SIG-M5 (cell line): ENCODE data around the gene TTC39C.
"Not testable (repeated sequence)": the region's sequence is repeated elsewhere in the genome, so short reads cannot be mapped to it uniquely, and the experiment has no call there.

Source experiments
- DNase-seq: peaks from one replicate; lab custom pipeline; 2025; lab: John Stamatoyannopoulos, UW

Gene TTC39C

DNA sequence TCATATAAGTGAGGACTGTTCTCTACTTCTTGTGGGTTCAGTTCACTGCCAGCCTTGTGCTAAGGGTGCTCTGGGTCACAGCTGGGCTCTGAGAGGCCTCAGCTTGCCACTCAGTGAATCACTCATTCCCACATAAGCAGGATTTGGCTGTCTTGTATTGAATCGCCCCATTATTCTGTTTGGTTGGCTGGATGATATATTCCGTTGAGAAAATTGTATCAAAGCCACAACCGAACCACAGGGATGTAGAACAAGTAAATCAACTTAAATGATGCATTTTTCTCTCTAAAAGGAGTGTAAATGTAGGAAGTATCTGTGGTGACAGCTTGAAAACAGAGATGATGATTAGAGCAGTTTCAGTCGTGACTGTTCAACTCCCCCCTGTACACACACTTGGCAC, 39.6 kb downstream of the TTC39C start:
- DNase-seq, result no peak

DNA sequence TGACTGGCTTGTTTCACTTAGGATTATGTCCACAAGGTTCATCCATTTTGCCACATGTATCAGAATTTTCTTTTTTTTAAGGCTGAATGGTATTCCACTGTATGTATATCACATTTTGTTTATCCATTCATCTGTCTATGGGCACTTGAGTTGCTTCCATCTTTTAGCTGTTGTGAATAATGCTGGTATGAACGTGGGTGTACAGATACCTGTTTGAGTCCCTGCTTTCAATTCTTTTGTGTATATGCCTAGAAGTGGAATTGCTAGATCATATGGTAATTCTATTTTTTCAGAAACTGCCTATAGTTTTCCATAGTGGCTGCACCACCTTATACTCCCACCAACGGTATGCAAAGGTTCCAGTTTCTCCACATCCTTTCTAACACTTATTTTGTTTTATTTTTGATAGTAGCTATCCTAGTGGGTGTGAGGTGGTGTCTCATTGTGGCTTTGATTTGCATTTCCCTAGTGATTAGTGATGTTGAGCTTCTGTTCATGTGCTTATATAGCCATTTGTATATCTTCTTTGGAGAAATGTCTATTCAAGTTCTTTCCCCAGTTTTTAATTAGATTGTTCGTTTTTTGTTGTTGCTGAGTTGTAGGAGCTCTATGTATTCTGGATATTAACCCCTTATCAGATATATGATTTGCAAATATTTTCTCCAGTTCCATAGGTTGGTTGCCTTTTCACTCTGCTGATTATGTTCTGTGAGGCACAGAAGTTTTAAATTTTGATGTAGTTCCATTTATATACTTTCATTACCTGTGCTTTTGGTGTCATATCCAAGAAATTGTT, 40.7 kb downstream of the TTC39C start:
- DNase-seq, result no peak

DNA sequence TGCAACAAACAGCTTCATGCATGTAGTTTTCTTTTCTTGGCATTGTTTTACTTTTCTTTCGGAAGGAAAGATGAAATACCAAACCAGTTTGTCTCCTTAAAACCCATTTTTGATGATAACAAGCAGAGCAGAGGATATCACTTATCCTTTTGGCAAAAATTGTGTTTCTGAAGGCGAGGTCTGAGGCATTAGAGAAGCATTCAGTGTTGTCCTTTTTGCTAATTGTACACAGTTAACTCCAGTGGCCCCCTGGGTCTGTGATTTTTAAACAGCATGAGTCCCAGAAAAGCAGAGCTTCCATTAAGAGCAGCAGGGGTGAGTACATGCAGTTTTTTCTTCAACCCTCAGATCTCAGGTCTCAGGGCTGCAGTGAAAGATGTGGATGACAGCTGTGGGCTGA, 41.3 kb downstream of the TTC39C start:
- no peak for DNase-seq

DNA sequence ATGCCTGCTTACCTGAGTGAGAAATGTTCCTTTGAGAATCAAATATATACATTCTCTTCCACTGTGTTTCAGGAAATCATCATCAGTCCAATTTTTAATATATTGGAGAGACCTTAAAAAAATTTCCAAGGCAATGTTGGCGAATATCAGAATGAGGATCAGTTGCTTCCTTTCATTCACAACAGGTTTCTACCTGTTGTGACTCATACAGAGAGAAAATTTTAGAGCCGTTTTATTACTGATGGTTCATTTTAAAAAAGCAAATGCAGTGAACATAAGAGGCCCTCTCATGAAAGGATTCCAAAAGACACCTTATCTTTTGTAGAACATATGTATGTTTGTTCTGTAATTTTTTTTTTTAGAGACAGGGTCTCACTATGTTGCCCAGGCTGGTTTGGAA, 42.0 kb downstream of the TTC39C start:
- DNase-seq, result no peak

DNA sequence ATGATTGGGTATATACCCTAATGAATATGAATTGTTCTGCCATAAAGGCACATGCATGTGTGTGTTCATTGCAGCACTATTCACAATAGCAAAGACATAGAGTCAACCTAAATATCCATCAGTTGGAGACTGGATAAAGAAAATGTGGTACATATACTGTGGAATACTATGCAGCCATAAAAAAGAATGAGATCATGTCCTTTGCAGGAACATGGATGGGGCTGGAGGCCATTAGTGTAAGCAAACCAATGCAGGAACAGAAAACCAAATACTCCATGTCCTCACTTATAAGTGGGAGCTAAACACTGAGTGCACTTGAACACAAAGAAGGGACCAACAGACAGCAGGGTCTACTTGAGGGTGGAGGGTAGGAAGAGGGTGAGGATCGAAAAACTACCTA, 43.2 kb downstream of the TTC39C start:
- DNase-seq, result no peak

DNA sequence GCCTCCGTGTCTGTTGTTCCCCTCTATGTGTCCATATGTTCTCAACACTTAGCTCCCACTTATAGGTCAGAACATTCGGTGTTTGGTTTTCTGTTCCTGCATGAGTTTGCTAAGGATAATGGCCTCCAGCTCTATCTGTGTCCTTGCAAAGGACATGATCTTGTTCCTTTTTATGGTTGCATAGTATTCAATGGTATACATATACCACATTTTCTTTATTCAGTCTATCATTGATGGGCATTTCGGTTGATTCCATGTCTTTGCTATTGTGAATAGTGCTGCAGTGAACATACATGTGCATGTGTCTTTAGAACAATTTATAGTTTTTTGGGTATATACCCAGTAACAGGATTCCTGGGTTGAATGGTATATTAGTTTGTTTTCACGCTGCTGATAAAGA, 44.8 kb downstream of the TTC39C start:
- DNase-seq, result not testable (repeated sequence)

DNA sequence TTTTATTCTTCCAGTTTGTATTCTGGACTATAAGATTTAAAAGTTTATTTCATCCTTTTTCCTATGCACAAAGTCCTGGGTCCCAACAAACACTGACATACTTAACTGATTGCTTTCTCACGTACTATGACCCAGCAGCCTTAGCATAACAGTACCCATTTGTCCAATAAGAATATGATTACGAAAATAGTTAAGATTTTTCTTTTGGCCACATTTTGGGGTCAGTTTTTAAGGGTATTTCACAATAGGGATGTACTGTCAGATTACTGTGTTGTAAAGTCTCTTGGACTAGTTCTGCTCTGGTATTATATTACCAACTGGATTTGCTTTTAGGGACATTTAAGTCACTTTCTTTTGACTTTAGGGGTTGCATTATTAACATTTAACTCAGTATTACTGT, 46.1 kb downstream of the TTC39C start:
- no peak for DNase-seq

DNA sequence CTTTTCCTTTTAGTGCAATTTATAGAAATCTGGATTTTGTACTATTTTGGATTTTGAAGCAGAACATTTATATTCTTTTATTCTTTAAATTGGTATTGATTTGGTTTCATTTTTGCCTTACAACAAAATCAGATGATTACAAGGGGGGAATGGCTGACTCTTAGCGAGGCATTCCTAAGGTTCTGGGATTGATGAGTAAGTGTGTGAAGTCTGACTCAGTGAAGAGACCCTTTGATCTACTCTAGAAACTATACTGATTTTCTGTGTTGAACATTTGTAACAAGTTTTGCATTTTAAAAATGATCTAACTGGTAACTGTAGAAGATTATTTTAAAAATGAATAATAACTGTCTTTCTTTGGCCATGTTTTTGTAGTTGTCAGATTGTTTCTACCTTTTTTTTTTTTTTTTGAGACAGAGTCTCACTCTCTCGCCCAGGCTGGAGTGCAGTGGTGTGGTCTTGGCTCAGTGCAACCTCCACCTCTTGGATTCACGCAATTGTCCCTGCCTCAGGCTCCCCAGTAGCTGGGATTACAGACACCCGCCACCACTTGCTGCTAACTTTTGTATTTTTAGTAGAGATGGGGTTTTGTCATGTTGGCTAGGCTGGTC, 48.7 kb downstream of the TTC39C start:
- no peak for DNase-seq

DNA sequence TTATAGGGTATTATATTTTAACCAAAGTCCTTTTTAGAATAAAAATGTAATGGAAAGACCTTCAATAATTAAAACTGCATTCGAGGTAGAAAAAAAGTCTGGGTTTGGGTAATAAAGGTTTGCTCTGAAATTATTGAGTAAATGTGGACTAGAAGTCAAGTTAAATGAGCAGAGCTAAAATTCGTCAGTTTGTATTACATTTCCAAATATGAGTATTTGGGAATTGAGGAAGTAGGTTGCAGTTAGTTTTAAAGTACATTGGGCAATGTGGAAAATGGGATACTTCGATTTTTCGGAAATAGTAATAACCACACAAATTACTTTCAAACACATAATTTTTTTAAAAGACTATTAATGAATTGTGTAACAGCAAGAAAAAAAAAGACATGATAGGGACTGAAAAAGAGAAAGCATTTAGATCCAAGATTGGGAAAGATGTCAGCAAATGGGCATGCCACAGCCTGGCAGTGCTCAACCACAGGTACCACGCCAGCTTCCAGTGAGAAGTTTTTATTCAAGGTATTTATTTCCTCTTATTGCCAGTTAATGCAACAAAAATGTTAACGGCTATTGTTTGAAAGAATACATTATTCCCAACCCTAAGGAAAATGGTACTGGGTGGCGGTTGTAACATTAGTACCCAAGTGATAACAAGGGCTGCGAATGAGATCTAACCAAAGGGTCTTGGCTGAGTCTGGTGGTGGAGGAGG, 50.0 kb downstream of the TTC39C start:
- DNase-seq, result no peak

DNA sequence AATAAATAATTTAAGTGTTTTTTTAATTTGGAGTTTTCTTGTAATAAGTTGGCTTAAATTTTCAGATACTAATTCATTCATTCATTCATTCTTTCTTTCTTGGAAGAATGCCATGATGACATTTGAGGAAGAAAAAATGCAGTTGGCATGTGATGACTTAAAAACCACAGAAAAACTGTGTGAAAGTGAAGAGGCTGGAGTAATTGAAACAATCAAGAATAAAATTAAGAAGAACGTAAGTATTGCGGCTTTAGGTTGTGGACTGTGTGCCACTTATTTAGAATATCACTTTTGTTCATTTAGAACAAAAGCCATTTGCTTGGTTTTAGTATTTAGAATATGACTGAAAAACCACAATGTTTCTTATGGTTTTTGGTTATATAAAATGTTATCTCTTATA, 51.4 kb downstream of the TTC39C start:
- no peak for DNase-seq

DNA sequence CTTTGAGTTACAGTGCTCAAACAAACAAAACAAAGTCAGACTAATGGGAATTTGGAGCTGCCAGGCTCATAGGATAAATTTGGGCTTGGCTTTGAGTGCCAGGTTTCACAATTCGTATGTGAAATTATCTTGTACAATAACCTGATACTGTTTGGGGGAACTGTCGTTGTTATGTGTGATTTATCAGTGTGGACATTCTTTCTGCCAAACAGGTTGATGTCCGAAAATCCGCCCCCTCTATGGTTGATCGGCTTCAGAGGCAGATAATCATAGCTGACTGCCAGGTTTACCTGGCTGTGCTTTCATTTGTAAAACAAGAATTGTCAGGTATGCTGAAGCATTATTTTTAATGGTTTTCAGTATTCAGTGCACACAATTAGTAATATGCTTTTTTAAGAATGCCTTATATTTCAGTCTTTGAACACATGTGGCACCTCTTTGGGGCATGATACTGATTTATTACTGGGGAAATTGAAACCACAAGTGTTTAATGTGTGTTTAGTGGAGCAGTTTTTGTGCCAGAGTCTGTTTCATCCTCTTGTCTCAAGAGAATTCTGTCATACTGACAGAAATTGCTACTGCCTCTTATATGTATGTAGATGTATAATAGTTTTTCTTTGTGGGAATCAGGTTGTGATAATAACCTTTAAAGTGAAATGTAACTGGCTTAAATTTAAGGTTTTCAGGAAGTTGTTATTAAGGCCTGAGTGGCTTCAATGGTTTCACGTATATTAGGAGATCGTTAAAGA, 54.6 kb downstream of the TTC39C start:
- no peak for DNase-seq

DNA sequence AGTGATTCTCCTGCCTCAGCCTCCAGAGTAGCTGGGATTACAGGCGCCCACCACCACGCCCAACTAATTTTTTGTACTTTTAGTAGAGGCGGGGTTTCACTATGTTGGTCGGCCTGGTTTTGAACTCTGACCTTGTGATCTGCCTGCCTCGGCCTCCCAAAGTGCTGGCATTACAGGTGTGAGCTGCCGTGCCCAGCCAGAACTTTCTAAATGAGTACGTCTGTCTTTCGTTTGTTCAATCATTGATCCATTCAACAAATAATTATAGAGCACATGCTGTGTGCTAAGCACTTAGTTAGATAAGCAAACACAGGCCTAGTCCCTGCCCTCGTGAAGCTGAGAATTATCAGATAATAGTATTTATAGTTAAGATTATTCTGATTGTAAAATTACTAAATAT, 56.5 kb downstream of the TTC39C start:
- DNase-seq, result no peak

DNA sequence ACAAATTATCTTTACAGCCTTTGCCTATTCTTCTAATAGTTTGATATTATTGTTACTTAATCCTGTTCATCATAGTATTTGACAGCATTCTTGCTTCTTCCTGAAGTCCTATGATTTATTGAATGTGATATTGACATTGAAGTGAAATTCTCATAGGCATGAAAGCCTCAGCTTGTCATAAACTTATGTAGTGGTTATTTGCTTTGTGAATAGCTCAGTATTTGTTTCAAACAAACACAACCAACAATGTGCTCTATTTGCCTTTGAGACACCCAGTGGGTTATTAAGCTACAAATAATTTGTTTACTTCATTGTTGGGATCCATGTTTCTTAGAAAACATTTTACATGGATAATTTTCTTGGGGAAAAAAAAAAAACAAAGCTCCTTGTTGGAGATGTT, 57.2 kb downstream of the TTC39C start:
- no peak for DNase-seq

DNA sequence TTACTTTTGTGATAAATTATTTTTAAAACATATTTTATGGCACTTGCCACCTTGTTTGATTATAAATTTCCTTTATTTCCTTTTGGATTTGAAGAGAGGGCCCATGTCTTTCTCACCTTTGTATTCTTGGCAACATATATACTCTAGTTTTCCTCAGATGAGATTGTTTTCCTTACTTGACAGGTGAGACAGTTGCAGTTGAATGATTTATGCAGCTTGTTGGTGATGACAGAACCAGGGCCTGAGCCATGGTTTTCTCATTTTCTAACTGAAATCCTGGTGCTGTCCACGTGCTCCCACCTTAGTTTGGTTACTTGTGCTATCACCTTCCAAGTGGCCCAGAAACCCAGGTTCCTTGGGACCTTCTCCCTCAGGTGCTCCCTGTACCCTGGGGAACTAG, 58.2 kb downstream of the TTC39C start:
- no peak for DNase-seq

DNA sequence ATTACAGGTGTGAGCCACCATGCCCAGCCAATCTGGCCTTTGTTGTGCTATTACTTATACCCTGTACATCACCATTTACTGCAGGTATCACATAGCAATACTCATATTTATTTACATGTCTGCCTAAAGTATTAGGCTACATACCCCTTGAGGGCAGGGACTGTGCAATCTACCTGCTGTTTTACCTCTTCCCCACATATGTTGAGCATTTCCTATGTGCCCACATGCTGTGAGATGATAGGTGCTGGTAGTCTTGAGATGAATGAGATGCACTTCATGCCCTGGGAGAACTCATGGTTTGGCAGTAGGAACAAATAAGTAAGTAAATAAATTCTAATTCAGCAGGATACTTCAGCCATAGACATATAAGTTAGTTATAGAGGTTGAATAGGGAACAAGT, 59.2 kb downstream of the TTC39C start:
- DNase-seq, result no peak

DNA sequence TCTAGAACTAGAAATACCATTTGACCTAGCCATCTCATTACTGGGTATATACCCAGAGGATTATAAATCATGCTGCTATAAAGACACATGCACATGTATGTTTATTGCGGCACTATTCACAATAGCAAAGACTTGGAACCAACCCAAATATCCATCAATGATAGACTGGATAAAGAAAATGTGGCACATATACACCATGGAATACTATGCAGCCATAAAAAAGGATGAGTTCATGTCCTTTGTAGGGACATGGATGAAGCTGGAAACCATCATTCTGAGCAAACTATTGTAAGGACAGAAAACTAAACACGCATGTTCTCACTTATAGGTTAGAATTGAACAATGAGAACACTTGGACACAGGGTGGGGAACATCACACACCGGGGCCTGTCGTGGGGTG, 60.2 kb downstream of the TTC39C start:
- not testable (repeated sequence) for DNase-seq

DNA sequence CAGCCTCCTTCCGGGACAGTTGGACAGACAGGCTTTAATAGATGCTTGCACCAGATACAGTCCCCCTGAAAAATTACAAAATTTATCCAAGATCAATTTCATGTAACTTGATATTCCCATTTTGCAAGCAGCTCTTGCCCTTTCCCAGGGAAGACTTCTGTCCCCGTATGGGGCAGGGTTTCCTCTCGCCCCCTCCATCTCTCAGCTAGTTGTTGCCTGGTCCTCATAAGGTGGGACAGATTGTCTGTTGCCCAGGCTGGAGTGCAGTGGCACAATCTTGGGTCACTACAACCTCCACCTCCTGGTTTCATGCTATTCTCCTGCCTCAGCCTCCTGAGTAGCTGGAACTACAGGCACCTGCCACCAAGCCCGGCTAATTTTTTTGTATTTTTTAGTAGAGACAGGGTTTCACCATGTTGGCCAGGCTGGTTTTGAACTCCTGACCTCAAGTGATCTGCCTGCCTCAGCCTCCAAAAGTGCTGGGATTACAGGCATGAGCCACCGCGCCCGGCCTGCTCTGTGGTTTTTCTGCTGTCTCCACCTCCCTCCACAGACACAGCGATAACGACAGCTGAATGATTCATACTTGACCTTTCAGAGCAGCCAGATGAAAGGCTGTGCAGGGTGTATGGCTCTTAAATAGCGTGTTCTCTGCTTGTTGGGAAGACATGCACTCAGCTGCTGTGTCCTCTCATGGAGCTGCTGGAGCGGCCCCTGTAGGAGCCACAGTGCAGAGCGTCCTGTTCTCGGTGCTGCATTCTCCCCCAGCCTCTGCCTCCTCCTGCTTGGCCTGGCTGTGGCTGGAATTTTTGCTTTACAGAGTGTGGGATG, 61.4 kb downstream of the TTC39C start:
- peak; percentile 43 for DNase-seq

DNA sequence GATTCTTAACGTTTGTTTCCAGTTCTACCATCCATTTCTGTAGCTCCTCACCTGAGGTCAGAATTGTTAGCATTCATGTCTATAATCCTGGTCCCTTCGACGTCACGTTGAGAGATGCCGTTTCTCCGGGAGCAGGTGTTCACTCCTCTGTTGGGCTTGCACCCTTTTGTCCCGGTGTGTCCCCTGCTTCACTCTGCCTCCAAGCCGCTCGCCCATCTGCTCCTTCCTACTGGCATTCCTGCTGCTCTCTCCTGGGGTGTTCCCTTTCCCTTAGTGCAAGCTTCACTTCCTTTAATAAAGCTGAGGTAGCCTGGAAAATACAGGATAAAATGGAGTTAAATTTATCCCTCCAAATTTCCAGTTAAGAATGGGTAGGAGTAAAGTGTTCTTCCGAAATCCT, 62.4 kb downstream of the TTC39C start:
- DNase-seq, result no peak

DNA sequence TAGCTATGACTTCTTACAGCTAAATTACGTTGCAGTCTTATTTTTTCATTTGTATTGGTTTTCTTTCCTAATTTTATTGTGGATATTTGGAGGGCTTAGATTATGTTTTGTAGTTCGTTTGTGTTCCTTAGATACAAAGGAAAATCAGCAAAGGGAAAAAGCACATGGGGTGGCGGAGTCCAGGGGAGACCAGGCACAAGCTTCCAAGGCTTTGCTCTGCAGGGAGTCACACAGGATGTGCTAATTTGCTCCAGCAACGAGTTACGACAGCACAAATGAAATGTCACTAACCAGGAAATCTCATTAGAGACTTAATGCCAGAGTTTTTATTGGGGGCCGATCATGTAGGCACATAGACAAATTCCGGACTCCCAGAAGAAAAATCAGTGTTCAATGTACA, 63.8 kb downstream of the TTC39C start:
- no peak for DNase-seq

DNA sequence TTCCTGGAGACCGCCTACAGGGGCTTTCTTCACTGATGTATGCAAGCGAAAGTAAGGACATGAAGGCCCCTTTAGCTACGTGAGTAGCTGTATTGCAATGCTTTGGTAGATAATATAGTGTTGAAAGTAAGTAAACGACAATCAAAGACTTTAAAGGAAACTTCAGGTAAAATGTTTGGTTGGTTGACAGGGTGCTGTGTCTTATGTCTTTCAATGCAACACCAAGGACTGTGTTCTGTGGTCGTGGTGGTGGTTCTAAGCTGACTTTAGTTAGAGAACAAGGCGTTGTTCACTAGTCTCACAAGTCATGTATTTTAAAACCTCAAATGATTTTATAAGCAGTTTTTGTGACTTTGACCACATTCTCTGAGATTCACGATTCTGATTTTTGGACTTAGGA, 66.3 kb downstream of the TTC39C start:
- DNase-seq, result no peak

DNA sequence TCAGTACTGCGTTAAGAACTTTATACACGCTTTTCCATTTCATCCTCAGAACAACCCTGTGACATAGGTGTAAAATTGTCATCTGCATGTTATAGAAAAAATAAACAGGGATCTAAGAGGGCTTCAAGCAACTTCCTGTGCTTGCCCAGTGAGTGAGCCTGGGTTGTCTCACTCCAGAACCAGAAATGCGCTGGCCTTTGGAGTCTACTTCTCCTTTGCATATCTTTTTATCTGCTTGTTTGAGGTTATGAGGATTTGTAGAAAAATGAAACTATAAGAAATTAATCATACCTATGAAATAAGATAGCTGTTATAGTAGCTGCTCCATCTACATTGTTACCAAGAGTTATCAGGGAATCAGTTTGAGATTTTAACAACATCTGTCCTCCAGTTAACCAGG, 69.0 kb downstream of the TTC39C start:
- DNase-seq, result no peak

DNA sequence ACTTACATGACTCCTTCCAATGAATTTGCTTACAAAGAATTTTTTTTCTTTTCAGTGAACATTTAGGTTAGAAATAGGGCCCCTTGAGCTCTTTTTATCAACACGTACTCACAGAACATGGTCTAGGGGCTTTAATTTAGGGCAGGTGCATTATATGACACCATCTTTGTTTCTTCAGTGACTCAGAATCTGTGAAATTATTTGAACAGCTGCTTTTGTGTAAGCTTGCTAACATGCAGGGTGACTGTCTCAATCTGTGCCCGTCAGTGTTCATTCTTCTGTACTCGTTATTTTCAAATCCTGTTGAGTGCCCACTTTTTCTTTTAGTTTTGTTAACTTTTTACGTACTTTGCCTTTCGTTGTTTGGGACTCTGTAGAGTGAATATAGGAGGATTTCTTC, 71.5 kb downstream of the TTC39C start:
- DNase-seq, result no peak
